ENCODE results near the gene KCNQ1.

KCNQ1 gene

DNA sequence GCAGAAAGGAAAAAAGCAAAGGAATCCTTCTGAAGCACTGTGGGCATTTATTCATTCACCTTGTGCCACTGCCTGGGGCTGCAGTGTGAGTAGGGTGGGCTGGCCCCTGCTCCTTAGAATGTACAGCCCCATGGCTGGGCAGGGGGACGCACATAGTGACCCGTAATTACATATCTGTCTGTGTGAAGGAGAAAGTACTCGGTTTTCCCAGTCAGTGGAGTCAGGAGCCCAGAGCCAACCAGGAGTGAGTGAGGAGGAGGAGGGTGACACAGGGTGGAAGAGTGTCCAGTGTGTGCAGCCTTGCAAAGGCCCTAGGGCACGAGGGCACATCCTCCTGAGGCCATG lies 348.9 kb downstream of the KCNQ1 start:
- no peak for DNase-seq (ENCODE audit: low read depth in 2 of 2)

GRCh38 chr11:2794046-2794967 lies 349.5 kb downstream of the KCNQ1 start:
- DNase-seq (ENCODE audit: low read depth in 2 of 2), result no peak

- DNase-seq (ENCODE audit: low read depth in 2 of 2), result no peak
Observed at GRCh38 chr11:2794968-2795322, 350.1 kb downstream of the KCNQ1 start.

DNA sequence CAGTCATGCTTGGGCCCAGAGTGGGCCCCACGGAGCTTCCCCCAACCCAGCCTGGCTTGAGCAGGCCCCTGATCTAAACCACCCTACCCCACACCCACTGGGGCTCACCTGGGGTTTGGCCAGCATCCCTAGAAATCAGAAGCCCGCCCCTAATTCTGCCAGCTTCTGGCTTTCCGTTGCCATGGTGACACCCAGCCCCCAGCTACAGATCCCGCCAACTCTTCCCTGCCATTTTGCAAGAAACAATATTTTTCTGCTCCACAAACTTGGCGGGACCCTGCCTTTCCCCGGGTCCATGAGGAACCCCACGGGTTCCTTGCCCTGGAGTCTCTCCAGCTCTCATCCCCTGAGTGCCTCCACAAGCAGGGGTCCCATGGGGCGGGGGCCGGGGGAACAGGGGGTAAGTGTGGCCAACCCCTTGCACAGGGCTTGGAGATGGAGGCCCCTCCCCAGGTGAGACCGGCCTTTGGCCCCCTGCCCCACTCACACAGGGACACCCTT lies 350.7 kb downstream of the KCNQ1 start:
- no peak for DNase-seq (ENCODE audit: low read depth in 2 of 2)

GRCh38 chr11:2796091-2796490 lies 351.3 kb downstream of the KCNQ1 start:
- DNase-seq (ENCODE audit: low read depth in 2 of 2), result no peak

- DNase-seq (ENCODE audit: low read depth in 2 of 2), result no peak
Observed at GRCh38 chr11:2796508-2797113, 351.8 kb downstream of the KCNQ1 start.

GRCh38 chr11:2797121-2797711 lies 352.4 kb downstream of the KCNQ1 start:
- DNase-seq (ENCODE audit: low read depth in 2 of 2), result no peak

- DNase-seq (ENCODE audit: low read depth in 2 of 2), result no peak
Observed at GRCh38 chr11:2797741-2798361, 353.0 kb downstream of the KCNQ1 start.

DNA sequence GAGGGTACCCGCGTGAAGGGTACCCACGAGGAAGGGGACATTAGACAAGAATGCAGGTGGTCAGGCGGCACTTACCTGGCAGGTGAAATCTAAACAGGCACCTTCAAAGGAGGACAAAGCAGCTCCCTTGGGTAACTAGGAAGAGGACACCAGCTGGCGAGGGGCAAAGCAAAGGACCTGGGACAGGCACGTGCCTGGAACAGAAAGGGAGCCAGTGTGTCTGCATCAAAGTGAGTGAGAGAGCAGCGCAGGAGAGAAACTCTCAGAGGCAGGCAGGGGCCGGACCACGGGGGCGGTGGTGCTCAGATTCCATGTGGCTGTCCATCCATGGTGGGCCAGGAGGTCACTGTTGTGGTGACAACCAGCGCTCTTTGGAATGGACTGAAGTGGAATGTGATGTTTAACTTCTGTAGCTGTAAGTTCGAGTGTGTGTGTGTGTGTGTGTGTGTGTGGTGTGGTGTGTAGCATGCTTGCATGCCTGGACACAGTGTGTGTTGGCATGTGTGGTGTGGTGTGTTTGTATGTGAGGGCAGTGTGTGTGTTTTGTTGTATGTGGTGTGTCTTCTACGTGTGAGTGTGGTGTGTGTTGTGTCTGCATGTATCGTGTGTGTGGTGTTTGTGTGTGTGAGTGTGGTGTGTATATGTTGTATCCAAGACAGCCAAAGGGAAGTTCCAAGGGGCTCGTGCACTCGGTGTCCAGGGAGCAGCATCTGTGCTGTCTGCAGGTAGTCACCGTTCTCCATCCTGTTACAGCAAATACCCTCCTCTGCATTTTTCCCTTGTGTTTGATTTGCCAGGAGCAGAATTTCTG lies 354.3 kb downstream of the KCNQ1 start:
- no peak for DNase-seq (ENCODE audit: low read depth in 2 of 2)

DNA sequence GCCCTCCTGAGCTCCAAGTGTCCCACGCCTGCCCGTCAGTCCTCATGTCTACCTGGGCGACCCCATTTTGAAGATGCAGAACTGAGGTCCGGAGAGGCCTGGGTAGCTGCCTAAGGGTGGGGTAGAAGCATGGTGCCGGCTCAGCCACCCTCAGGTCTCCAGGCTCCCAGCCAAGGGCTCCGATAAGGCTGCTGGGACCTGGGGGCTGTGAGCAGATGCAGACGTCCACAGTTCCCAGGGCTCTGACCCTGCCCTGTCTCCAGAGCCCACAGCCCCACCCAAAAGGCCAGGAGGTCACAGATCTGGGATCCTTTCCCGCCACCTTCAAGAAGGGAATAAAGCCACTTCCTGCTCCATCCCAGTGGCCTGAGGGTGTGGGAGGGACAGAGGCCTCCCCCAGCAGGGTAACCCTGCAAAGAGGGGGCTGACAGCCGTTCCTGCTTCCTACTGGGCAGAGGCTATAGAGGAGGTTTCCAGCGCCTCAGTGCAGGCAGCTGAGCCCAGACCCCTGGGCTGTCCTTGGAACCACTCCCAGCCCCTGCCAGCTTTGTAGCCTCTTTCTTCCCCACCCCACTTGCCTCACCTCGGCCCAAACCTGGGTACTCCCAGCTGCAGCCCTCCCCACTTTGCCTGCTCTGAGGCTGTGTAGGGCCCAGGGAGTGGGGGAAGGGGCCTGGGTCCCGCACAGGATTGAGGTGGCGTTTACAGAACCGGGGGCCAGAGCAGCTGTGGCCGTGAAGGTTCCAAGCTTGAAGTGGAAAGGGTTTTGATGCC lies 355.3 kb downstream of the KCNQ1 start:
- no peak for DNase-seq (ENCODE audit: low read depth in 2 of 2)

- no peak for DNase-seq (ENCODE audit: low read depth in 2 of 2)
Observed at GRCh38 chr11:2800655-2801531, 356.1 kb downstream of the KCNQ1 start.

DNA sequence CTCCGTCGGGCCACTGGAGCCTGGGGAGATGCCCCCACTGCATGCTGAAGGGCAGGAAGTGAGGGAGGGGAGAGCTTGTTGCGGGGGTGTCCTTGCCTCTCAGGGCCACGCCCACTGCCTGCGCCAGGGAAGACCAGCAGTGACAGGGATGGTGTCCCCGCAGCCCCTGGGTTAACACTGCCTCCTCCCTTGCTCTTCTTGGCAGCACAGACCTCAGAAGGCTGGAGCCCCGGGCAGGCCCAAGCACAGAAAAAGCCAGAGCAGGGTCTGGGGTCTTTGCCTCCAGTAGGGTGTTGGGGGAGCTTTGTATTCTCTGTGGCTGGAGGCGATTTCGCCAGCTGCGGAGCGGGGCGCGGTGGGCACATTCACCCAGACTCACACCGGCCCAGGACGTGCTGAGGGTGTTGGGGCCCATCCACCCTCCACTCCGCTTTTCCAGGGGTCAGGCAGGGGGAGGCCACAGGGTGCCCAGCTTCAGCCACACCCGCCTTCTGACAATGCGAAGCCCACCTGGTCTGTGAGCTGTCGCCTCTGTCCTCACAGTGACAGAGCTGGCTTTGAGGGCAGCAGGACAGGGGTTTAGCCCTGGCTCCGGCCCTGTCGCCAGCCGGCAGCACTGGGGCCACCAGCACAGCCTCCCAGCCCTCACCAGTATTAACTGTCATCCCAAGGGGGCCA lies 357.0 kb downstream of the KCNQ1 start:
- no peak for DNase-seq (ENCODE audit: low read depth in 2 of 2)

- DNase-seq (ENCODE audit: low read depth in 2 of 2), result no peak
Observed at GRCh38 chr11:2802389-2803185, 357.8 kb downstream of the KCNQ1 start.

DNA sequence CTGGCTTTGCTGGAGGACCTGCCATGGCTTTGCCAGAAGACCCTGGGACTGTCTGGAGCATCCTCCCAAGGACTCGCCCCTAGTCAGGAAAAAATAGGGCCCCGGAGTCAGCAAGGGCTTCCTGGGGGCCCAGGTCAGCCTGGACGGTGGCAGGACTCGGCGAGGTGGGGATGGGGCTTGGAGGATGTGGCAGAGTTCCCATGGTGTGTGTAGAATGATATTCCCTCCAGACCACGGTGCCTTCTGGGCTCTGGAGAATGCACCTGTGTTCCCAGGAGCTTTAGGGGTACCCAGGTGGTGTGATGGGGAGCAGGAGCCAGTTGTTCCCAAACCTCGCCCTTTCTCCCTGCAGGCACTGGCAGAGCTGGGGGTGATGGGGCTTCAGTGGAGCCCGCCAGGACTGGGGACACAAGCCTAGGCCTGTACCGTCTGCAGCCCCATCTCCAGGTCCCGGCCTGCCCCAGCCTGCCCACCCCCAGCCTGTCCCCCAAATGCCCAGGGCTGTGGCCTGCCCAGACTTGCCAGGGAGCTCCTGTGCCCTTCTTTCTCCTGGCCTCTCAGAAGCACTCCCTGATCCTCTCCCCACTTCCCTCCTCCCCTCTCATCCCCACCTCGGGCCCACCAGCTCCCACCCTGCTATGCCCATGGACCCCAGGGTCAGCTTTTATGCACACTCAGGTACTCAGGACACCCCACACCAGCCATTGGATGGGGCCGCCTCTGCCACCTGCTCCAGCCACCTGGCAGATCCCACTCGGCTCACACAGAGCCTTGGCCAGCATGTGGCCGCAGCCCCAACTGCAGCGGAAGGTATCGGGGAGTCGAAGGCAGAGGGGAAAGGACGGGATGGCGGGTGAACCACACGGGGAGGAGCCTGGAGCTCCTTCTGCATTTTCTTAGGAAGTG lies 358.6 kb downstream of the KCNQ1 start:
- no peak for DNase-seq (ENCODE audit: low read depth in 2 of 2)

DNA sequence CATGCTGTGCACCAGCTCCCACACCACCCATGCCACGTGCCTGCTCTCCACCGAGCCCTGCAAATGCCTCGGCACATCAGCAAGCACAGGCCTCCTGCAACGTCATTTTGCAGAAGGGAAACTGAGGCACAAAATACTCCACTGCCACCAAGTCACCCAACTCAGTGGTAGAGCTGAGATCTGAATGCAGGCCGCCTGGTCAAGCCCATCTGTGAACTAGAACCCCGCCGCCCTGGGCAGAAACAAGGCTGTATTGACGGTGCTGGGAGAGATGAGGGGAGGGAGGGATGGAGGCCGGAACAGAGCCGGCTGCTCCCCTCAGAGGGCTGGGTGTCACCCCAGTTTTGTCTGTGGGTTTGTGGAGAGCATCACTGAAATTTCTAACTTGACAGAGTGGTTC lies 359.4 kb downstream of the KCNQ1 start:
- no peak for DNase-seq (ENCODE audit: low read depth in 2 of 2)

- DNase-seq (ENCODE audit: low read depth in 2 of 2), result no peak
Observed at GRCh38 chr11:2804701-2805387, 360.0 kb downstream of the KCNQ1 start.

Measured in stimulated activated CD8-positive, alpha-beta memory T cell treated with anti-CD3 and anti-CD28 coated beads, Interleukin-15, amount 100 ng/mL, for 48 hours (primary cell).